H1 (cell line): ENCODE data around the gene ADARB2. TPM values are rescaled to one million over a fixed set of nuclear protein-coding genes. Genes with fewer than 3 reads are reported as not detected.

ENCODE experiments used
- CTCF ChIA-PET: fragments of 300-600 bp; sonication (Branson Sonifier 250); formaldehyde crosslinking; loops from one replicate; lab custom pipeline; 2021; ENCODE audit not compliant: partially characterized antibody; lab: Charles Lee
- POLR2A ChIA-PET: fragments of 300-600 bp; sonication (Branson Sonifier 250); formaldehyde crosslinking; loops from one replicate; lab custom pipeline; 2021; ENCODE audit warnings: inconsistent platforms; ENCODE audit not compliant: partially characterized antibody; lab: Charles Lee
- DNase-seq, 2 experiments: peaks; one replicate each; pipeline versions ENCODE4 v3.0.0 to v3.0.0-alpha.2; 2010 to 2022; ENCODE audit warnings: low spot score in 2 of 2, low read depth in 1 of 2, mixed read lengths in 1 of 2
- FAIRE-seq: peaks from 2 replicates; lab custom pipeline; 2011; peaks lifted over from hg19 to GRCh38; lab: Jason Lieb, UNC
- H2AFZ ChIP-seq: 2 replicates; pipeline ENCODE4 v1.8.1; 2012; ENCODE audit warnings: low read length, inconsistent platforms
- H2AK5ac ChIP-seq: 2 replicates; pipeline ENCODE4 v1.6.1; 2013; ENCODE audit warnings: low read depth, low read length
- H2BK120ac ChIP-seq: replicated peaks from 2 replicates; pipeline ENCODE3; 2013; ENCODE audit warnings: low read depth, low read length, inconsistent platforms
- H2BK12ac ChIP-seq: 2 replicates; pipeline ENCODE4 v1.6.1; 2013; ENCODE audit warnings: low read depth, low read length
- H2BK15ac ChIP-seq: 2 replicates; pipeline ENCODE4 v1.6.1; 2013; ENCODE audit warnings: low read length
- H2BK20ac ChIP-seq: 2 replicates; pipeline ENCODE4 v1.6.1; 2013; ENCODE audit warnings: low read length
- H2BK5ac ChIP-seq: 2 replicates; pipeline ENCODE4 v1.6.1; 2013; ENCODE audit warnings: low read depth, low read length
- H3K14ac ChIP-seq: 2 replicates; pipeline ENCODE4 v1.6.1; 2013; ENCODE audit warnings: inconsistent platforms; ENCODE audit not compliant: insufficient read length
- H3K18ac ChIP-seq: 2 replicates; pipeline ENCODE4 v1.6.1; 2013; ENCODE audit warnings: low read length; ENCODE audit errors: extremely low read depth
- H3K23ac ChIP-seq: 2 replicates; pipeline ENCODE4 v1.6.1; 2013; ENCODE audit warnings: inconsistent platforms; ENCODE audit not compliant: insufficient read length
- H3K23me2 ChIP-seq: 2 replicates; pipeline ENCODE4 v1.6.1; 2013; ENCODE audit warnings: low read depth, low read length
- H3K27ac ChIP-seq: 2 replicates; pipeline ENCODE4 v1.6.1; 2011; ENCODE audit warnings: low read depth, low read length, inconsistent platforms
- H3K27me3 ChIP-seq, 4 experiments: replicated peaks in 1 of 4; 1 replicate in 1 of 4; 2 replicates in 3 of 4; pipeline versions ENCODE4 v1.6.1 to v1.8.1; 2011 to 2013; ENCODE audit warnings: low read length in 3 of 4, mild to moderate bottlenecking in 3 of 4, inconsistent platforms in 2 of 4, mixed read lengths in 2 of 4, moderate library complexity in 1 of 4; ENCODE audit not compliant: control insufficient read depth in 3 of 4, insufficient read depth in 3 of 4; ENCODE audit errors: extremely low read depth in 1 of 4
- H3K36me3 ChIP-seq, 4 experiments: 2 replicates each; pipeline versions ENCODE4 v1.6.1 to v1.8.1; 2011 to 2013; ENCODE audit warnings: mild to moderate bottlenecking in 4 of 4, low read length in 3 of 4, moderate library complexity in 2 of 4, control low read depth in 1 of 4, inconsistent platforms in 1 of 4; ENCODE audit not compliant: insufficient read depth in 4 of 4, control insufficient read depth in 2 of 4
- H3K4ac ChIP-seq: replicated peaks from 2 replicates; pipeline ENCODE3; 2013; ENCODE audit warnings: low read length, low read depth, mixed read lengths, inconsistent platforms; ENCODE audit not compliant: insufficient read length
- H3K4me1 ChIP-seq, 4 experiments: replicated peaks in 1 of 4; 1 replicate in 1 of 4; 2 replicates in 3 of 4; pipeline versions ENCODE4 v1.6.1 to v1.8.1; 2011 to 2013; ENCODE audit warnings: low read length in 3 of 4, inconsistent platforms in 2 of 4, mixed read lengths in 1 of 4; ENCODE audit not compliant: insufficient read depth in 4 of 4, control insufficient read depth in 3 of 4
- H3K4me2 ChIP-seq, 2 experiments: 2 replicates each; pipeline versions ENCODE4 v1.6.1 to v1.8.1; 2011 to 2013; ENCODE audit warnings: low read depth in 2 of 2, low read length in 2 of 2, control low read depth in 1 of 2, inconsistent platforms in 1 of 2, mild to moderate bottlenecking in 1 of 2; ENCODE audit not compliant: insufficient read depth in 1 of 2
- H3K4me3 ChIP-seq, 4 experiments: fragments of 200-600, 300-600 bp in 1 of 4; sonication (generic), shearing (Covaris generic), sonication (Bioruptor Twin) in 1 of 4; 2 replicates each; pipeline versions ENCODE4 v1.5.1 to v1.8.1; 2011 to 2016; ENCODE audit warnings: low read length in 4 of 4, low read depth in 3 of 4, control low read depth in 2 of 4, inconsistent platforms in 2 of 4, mild to moderate bottlenecking in 2 of 4, mixed read lengths in 1 of 4, moderate library complexity in 1 of 4; ENCODE audit not compliant: insufficient read depth in 2 of 4; ENCODE audit errors: extremely low read depth in 1 of 4
- H3K56ac ChIP-seq: replicated peaks from 2 replicates; pipeline ENCODE3; 2013; ENCODE audit warnings: low read depth, mild to moderate bottlenecking, mixed read lengths, low read length, inconsistent platforms; ENCODE audit not compliant: insufficient read length
- H3K79me1 ChIP-seq: 2 replicates; pipeline ENCODE4 v1.6.1; 2013; ENCODE audit warnings: low read depth, low read length, control low read depth
- H3K79me2 ChIP-seq, 2 experiments: 2 replicates each; pipeline versions ENCODE4 v1.6.1 to v1.8.1; 2012 to 2013; ENCODE audit warnings: low read length in 2 of 2, mild to moderate bottlenecking in 2 of 2, inconsistent platforms in 1 of 2; ENCODE audit not compliant: insufficient read depth in 2 of 2, control insufficient read depth in 1 of 2
- H3K9ac ChIP-seq, 4 experiments: replicated peaks in 1 of 4; 1 replicate in 1 of 4; 2 replicates in 3 of 4; pipeline versions ENCODE4 v1.6.1 to v1.8.1; 2011 to 2013; ENCODE audit warnings: low read depth in 3 of 4, low read length in 3 of 4, control low read depth in 2 of 4, mild to moderate bottlenecking in 2 of 4, moderate library complexity in 2 of 4, inconsistent platforms in 1 of 4; ENCODE audit errors: extremely low read depth in 1 of 4
- H3K9me3 ChIP-seq, 2 experiments: 2 replicates each; pipeline versions ENCODE4 v1.6.1 to v1.8.1; 2012 to 2013; ENCODE audit warnings: mild to moderate bottlenecking in 2 of 2, moderate library complexity in 2 of 2, control low read depth in 1 of 2, inconsistent platforms in 1 of 2, low read depth in 1 of 2, low read length in 1 of 2, mixed read lengths in 1 of 2; ENCODE audit not compliant: insufficient read depth in 2 of 2
- H4K20me1 ChIP-seq, 2 experiments: replicated peaks in 1 of 2; 2 replicates each; pipeline versions ENCODE3 to v1.8.1; 2011 to 2013; ENCODE audit warnings: inconsistent platforms in 2 of 2, low read length in 2 of 2, mild to moderate bottlenecking in 1 of 2; ENCODE audit not compliant: insufficient read depth in 2 of 2, control insufficient read depth in 1 of 2
- H4K5ac ChIP-seq: 2 replicates; pipeline ENCODE4 v1.6.1; 2013; ENCODE audit warnings: low read length, low read depth, mixed read lengths, inconsistent platforms; ENCODE audit not compliant: insufficient read length
- H4K8ac ChIP-seq: 2 replicates; pipeline ENCODE4 v1.8.0; 2013; ENCODE audit warnings: mild to moderate bottlenecking, moderate library complexity, low read length, inconsistent platforms; ENCODE audit not compliant: insufficient read depth; ENCODE audit errors: extremely low read depth
- H4K91ac ChIP-seq: replicated peaks from 2 replicates; pipeline ENCODE3; 2013; ENCODE audit warnings: low read length, mixed read lengths, inconsistent platforms; ENCODE audit not compliant: insufficient read length
- BRCA1 ChIP-seq: IDR thresholded peaks from 2 replicates; pipeline ENCODE4 v1.6.1; 2012; ENCODE audit warnings: low read depth, low read length, improper control_type of control experiment
- CEBPB ChIP-seq: IDR thresholded peaks from 2 replicates; pipeline ENCODE4 v1.6.1; 2012; ENCODE audit warnings: low read depth, low read length
- CHD2 ChIP-seq: IDR thresholded peaks from 2 replicates; pipeline ENCODE4 v1.6.1; 2012; ENCODE audit warnings: low read length, improper control_type of control experiment
- CTCF ChIP-seq, 3 experiments: IDR thresholded peaks; 1 replicate in 2 of 3; 2 replicates in 1 of 3; pipeline versions ENCODE4 v1.5.1 to v1.6.1; 2011; ENCODE audit warnings: low read length in 3 of 3, mild to moderate bottlenecking in 3 of 3, inconsistent platforms in 2 of 3, low read depth in 1 of 3, moderate library complexity in 1 of 3; ENCODE audit not compliant: insufficient read depth in 1 of 3; ENCODE audit errors: control extremely low read depth in 1 of 3
- EGR1 ChIP-seq: IDR thresholded peaks from 2 replicates; pipeline ENCODE4 v1.6.1; 2011; ENCODE audit warnings: low read depth, low read length, borderline replicate concordance
- JUND ChIP-seq: IDR thresholded peaks from 2 replicates; pipeline ENCODE4 v1.6.1; 2011; ENCODE audit warnings: mild to moderate bottlenecking, improper control_type of control experiment, low read length
- POLR2AphosphoS5 ChIP-seq: IDR thresholded peaks from 2 replicates; pipeline ENCODE4 v1.6.1; 2011; ENCODE audit warnings: low read depth, low read length
- RBBP5 ChIP-seq: IDR thresholded peaks from 2 replicates; pipeline ENCODE4 v1.7.1; 2012; ENCODE audit warnings: low read depth, mild to moderate bottlenecking, inconsistent platforms, low read length, moderate library complexity, borderline replicate concordance
- RNF2 ChIP-seq: fragments of 200-900, 300-1000 bp; sonication (generic); IDR thresholded peaks from 2 replicates; pipeline ENCODE4 v1.7.1; 2016; ENCODE audit warnings: borderline replicate concordance, low read depth, mild to moderate bottlenecking, antibody characterized with exemption, low read length; ENCODE audit not compliant: poor library complexity, severe bottlenecking; ENCODE audit errors: missing control alignments
- SIN3A ChIP-seq, 2 experiments: IDR thresholded peaks in 1 of 2; conservative IDR thresholded peaks in 1 of 2; 2 replicates each; pipeline ENCODE4 v1.6.1; 2011 to 2012; ENCODE audit warnings: low read length in 2 of 2, improper control_type of control experiment in 1 of 2, low read depth in 1 of 2, mild to moderate bottlenecking in 1 of 2
- SIX5 ChIP-seq: IDR thresholded peaks from 2 replicates; pipeline ENCODE4 v1.6.1; 2011; ENCODE audit warnings: mild to moderate bottlenecking, low read depth, low read length
- SRF ChIP-seq: IDR thresholded peaks from 2 replicates; pipeline ENCODE4 v1.6.1; 2011; ENCODE audit warnings: mild to moderate bottlenecking, low read depth, low read length, moderate library complexity
- WGBS, 2 experiments: shearing (Covaris generic) in 1 of 2; methylation state at CpG; one replicate each; pipeline versions ENCODE4 v1.1.6 to v1.1.7; 2013 to 2015; ENCODE audit warnings: low lambda C conversion rate in 2 of 2, mixed read lengths in 2 of 2, inconsistent platforms in 1 of 2, low coverage in 1 of 2, missing lambda C conversion rate in 1 of 2; ENCODE audit not compliant: insufficient replicate concordance in 2 of 2, insufficient coverage in 1 of 2, insufficient read length in 1 of 2; ENCODE audit errors: extremely low coverage in 1 of 2, missing lambda C conversion rate in 1 of 2; 5-methylcytosine and 5-hydroxymethylcytosine counted together
- polyA plus RNA-seq, 7 experiments: library from polyadenylated mRNA; depleted of rRNA in 3 of 7; stranded (reverse) in 5 of 7; unstranded in 2 of 7; fragments of >200 nt in 5 of 7; fragments of 200-250 nt in 2 of 7; gene quantifications; 1 replicate in 5 of 7; 2 replicates in 1 of 7; 4 replicates in 1 of 7; pipeline versions ENCODE4 v1.2.1 to v1.2.3, GENCODE V29; 2011 to 2013; ENCODE audit warnings: missing spikeins in 2 of 7, mixed read lengths in 2 of 7
- total RNA-seq: library from RNA; stranded (reverse); fragmentation: NEBNext Ultra II Directional; extraction: Animal tissue kit (Norgen Biotek cat#: 25700); gene quantifications from 2 replicates; pipeline ENCODE4 v1.2.1, GENCODE V29; 2021

The ADARB2 gene
- total and polyA plus RNA-seq, 2 of the 8 experiments (the other 6 are each of a cell fraction or from before 2014, with no cell fraction given): 2.2 to 2.8 TPM

- Histone ChIP-seq H4K5ac (no peak overlapping the region), H3K27ac (no peak overlapping the region), H2BK15ac (no peak overlapping the region), H4K8ac (no peak overlapping the region), H3K79me2 (no peaks in the 10 kb centered on the region), H2AFZ (no peak overlapping the region), H3K4me1 (peaks cover 10 to 27% (median 14%) of the 10 kb centered on the region in 4 experiments; a peak in 6 of 7 replicates), H2BK5ac (no peak overlapping the region), H3K23me2 (0 out of 2 replicates have a peak, but pooled peaks cover 2% of the 10 kb centered on the region), H3K4ac (no peak overlapping the region), H3K9me3 (no peaks in the 10 kb centered on the region), H3K56ac (no peak overlapping the region), H2BK120ac (no peak overlapping the region), H3K36me3 (no peaks in the 10 kb centered on the region), H3K79me1 (no peaks in the 10 kb centered on the region), H3K27me3 (no peaks in the 10 kb centered on the region; a peak in 2 of 7 replicates), H2BK20ac (no peak overlapping the region), H3K4me2 (no peak overlapping the region), H3K9ac (no peak overlapping the region), H3K18ac (no peak overlapping the region), H3K4me3 (no peak overlapping the region), H4K20me1 (no peaks in the 10 kb centered on the region), H3K14ac (no peak overlapping the region), H3K23ac (no peak overlapping the region), H2AK5ac (no peak overlapping the region), H2BK12ac (no peak overlapping the region), H4K91ac (no peak overlapping the region)
- ChIA-PET CTCF (interaction anchor here (1.0 to 1.6 kb wide), 2 partner anchors 19 to 118 kb away, joined by 3 to 4 read pairs; no protein-coding TSS in a partner anchor), POLR2A (interaction anchor here (0.6 to 1.1 kb wide), 2 partner anchors 10 to 34 kb away, joined by 3 read pairs; no protein-coding TSS in a partner anchor)
- FAIRE-seq (no peak), DNase-seq (no peak)
- WGBS, 2 experiments: 77% methylated on average over 6 of the region's 6 CpGs; no CpG with 5 or more reads in 1 of the 2 experiments
- TF ChIP-seq RBBP5 (no peak), JUND (no peak), SIX5 (no peak), BRCA1 (no peak), EGR1 (no peak), RNF2 (no peak), CHD2 (no peak), CEBPB (no peak), POLR2AphosphoS5 (no peak), SIN3A (conservative IDR thresholded peaks at IDR 0.05 in 1 of 2, IDR thresholded peaks at IDR 0.05 in 1 of 2; ENCODE audit: low read depth in 1 of 2, low read length in 2 of 2) (no peak), CTCF (IDR thresholded peaks at IDR 0.05; ENCODE audit: control extremely low read depth in 1 of 3, insufficient read depth in 1 of 3, low read depth in 1 of 3, low read length in 3 of 3) (no peak), SRF (no peak)
Observed at GRCh38 chr10:1197384-1197783, 539.9 kb downstream of the ADARB2 start.
